ENCODE measurements around the gene SLC25A26. TPM values are rescaled to one million over a fixed set of nuclear protein-coding genes. Genes with fewer than 3 reads are reported as not detected.
"Not testable (repeated sequence)": the region's sequence is repeated elsewhere in the genome, so short reads cannot be mapped to it uniquely, and the experiment has no call there.

SLC25A26 gene
- total RNA-seq, 4 donors from 2014 or later: 4.2 to 17.3 (median 12.2) TPM

GRCh38 chr3:66272016-66272415, 51.2 kb downstream of the SLC25A26 start:
- intact Hi-C loops (cut with DNase I; ENCODE audit: low total_unique reads) (no loop called here), in situ Hi-C loops (cut with MboI; ENCODE audit: low pct_ligation_motif_present in 1 of 4, low pct_unique_long_range_greater_than_20kb in 1 of 4, low sequenced_read_pairs in 3 of 4) (loop anchor here in 2 of 4 donors (10.0 kb wide), 2 partner anchors 93 to 553 kb away; no protein-coding TSS in a partner anchor)
- no peak overlapping the region for H3K4me3 ChIP-seq
- no peaks in the 10 kb centered on the region for H3K27me3 ChIP-seq
- TF ChIP-seq CTCF (IDR thresholded peaks at IDR 0.05): no peak
- no peak for TF ChIP-seq EP300 (IDR thresholded peaks at IDR 0.05; ENCODE audit: low read depth)
- no peak for TF ChIP-seq POLR2AphosphoS5 (IDR thresholded peaks at IDR 0.05)
- no peak for TF ChIP-seq POLR2A (IDR thresholded peaks at IDR 0.05)
- 75 to 76% methylated on average over 1 of the region's 1 CpG for WGBS, 2 donors (ENCODE audit: low coverage in 1 of 2)
- no peaks in the 10 kb centered on the region for H3K9me3 ChIP-seq
- H3K27ac ChIP-seq: no peak overlapping the region
- no peaks in the 10 kb centered on the region for H3K36me3 ChIP-seq
- H3K4me1 ChIP-seq: peaks cover 0 to 29% (median 7%) of the 10 kb centered on the region in 4 donors
- DNase-seq: no peak

GRCh38 chr3:66274837-66275236, 54.0 kb downstream of the SLC25A26 start:
- WGBS, 2 donors (ENCODE audit: low coverage in 1 of 2): 91% methylated on average over 6 of the region's 6 CpGs; no CpG with 5 or more reads in 1 of the 2 donors
- intact Hi-C loops (cut with DNase I; ENCODE audit: low total_unique reads); H3K9me3 ChIP-seq; H3K36me3 ChIP-seq; H3K4me3 ChIP-seq; DNase-seq; H3K27ac ChIP-seq; H3K27me3 ChIP-seq: not testable (repeated sequence)
- in situ Hi-C loops (cut with MboI; ENCODE audit: low pct_ligation_motif_present in 1 of 4, low pct_unique_long_range_greater_than_20kb in 1 of 4, low sequenced_read_pairs in 3 of 4): loop anchor here (5.0 to 10.0 kb wide), 4 partner anchors 90 to 550 kb away; no protein-coding TSS in a partner anchor
- peaks cover 0 to 16% (median 1%) of the 10 kb centered on the region in 4 donors for H3K4me1 ChIP-seq

- Histone ChIP-seq H3K27me3 (no peaks in the 10 kb centered on the region), H3K4me3 (no peak overlapping the region), H3K36me3 (no peaks in the 10 kb centered on the region), H3K4me1 (peaks cover 0 to 4% (median 0%) of the 10 kb centered on the region in 4 donors), H3K27ac (peak overlapping the region in 1 of 4 donors; percentile 1), H3K9me3 (no peaks in the 10 kb centered on the region)
- peak; percentile 58 for DNase-seq
- TF ChIP-seq CTCF (IDR thresholded peaks at IDR 0.05): peak; percentile 62 to 72 (median 68)
- peak in 1 of 3 donors; percentile 15 for TF ChIP-seq POLR2AphosphoS5 (IDR thresholded peaks at IDR 0.05)
- TF ChIP-seq EP300 (IDR thresholded peaks at IDR 0.05; ENCODE audit: low read depth): no peak
- WGBS, 2 donors (ENCODE audit: low coverage in 1 of 2): 0 to 4% methylated on average over 2 to 3 of the region's 3 CpGs
- in situ Hi-C loops (cut with MboI; ENCODE audit: low pct_ligation_motif_present in 1 of 4, low pct_unique_long_range_greater_than_20kb in 1 of 4, low sequenced_read_pairs in 3 of 4) (loop anchor here (5.0 to 10.0 kb wide), 4 partner anchors 88 to 548 kb away; no protein-coding TSS in a partner anchor), intact Hi-C loops (cut with DNase I; ENCODE audit: low total_unique reads) (no loop called here)
Observed at GRCh38 chr3:66276705-66277274, 56.0 kb downstream of the SLC25A26 start.

- in situ Hi-C loops (cut with MboI; ENCODE audit: low pct_ligation_motif_present in 1 of 4, low pct_unique_long_range_greater_than_20kb in 1 of 4, low sequenced_read_pairs in 3 of 4) (loop anchor here (5.0 to 10.0 kb wide), 4 partner anchors 86 to 546 kb away; no protein-coding TSS in a partner anchor), intact Hi-C loops (cut with DNase I; ENCODE audit: low total_unique reads) (no loop called here)
- 89 to 100% methylated on average over 1 of the region's 1 CpG for WGBS, 2 donors (ENCODE audit: low coverage in 1 of 2)
- TF ChIP-seq CTCF (IDR thresholded peaks at IDR 0.05) (no peak), POLR2AphosphoS5 (IDR thresholded peaks at IDR 0.05) (no peak), EP300 (IDR thresholded peaks at IDR 0.05; ENCODE audit: low read depth) (no peak), POLR2A (IDR thresholded peaks at IDR 0.05) (no peak)
- no peak overlapping the region for H3K4me3 ChIP-seq
- H3K27ac ChIP-seq: no peak overlapping the region
- H3K27me3 ChIP-seq: no peaks in the 10 kb centered on the region
- DNase-seq: no peak
- no peaks in the 10 kb centered on the region for H3K36me3 ChIP-seq
- H3K9me3 ChIP-seq: no peaks in the 10 kb centered on the region
- H3K4me1 ChIP-seq: peaks cover 0 to 4% (median 0%) of the 10 kb centered on the region in 4 donors
Observed at GRCh38 chr3:66279168-66279567, 58.4 kb downstream of the SLC25A26 start.

Data from transverse colon (tissue), 4 donors.